HFF-Myc (cell line): Measurements from ENCODE around the gene PAH.
"Not testable (repeated sequence)": the region's sequence is repeated elsewhere in the genome, so short reads cannot be mapped to it uniquely, and the experiment has no call there.

ENCODE experiments used
- DNase-seq: peaks from one replicate; pipeline ENCODE4 v3.0.0-alpha.2; 2011; ENCODE audit warnings: low read depth; ENCODE audit errors: extremely low read depth
- H3K4me3 ChIP-seq: replicated peaks from 2 replicates; pipeline ENCODE4 v1.5.1; 2011; ENCODE audit warnings: low read depth, mild to moderate bottlenecking, control low read depth, low read length
- CTCF ChIP-seq: IDR thresholded peaks from 2 replicates; pipeline ENCODE4 v1.5.1; 2012; ENCODE audit warnings: mild to moderate bottlenecking, low read depth, low read length, control low read depth; ENCODE audit errors: missing control alignments

The PAH gene

GRCh38 chr12:102849722-102850447, 67.2 kb downstream of the PAH start:
- no peak for DNase-seq
- TF ChIP-seq CTCF: no peak

GRCh38 chr12:102848832-102849231, 68.2 kb downstream of the PAH start:
- H3K4me3 ChIP-seq: no peak overlapping the region
- no peak for TF ChIP-seq CTCF
- DNase-seq: no peak

More at GRCh38 chr12:102849722-102850447, 67.2 kb downstream of the PAH start:
- H3K4me3 ChIP-seq: no peak overlapping the region

- DNase-seq: no peak
- TF ChIP-seq CTCF: no peak
Observed at GRCh38 chr12:102847131-102847530, 69.9 kb downstream of the PAH start.

GRCh38 chr12:102833687-102834441, 83.2 kb downstream of the PAH start:
- no peak for TF ChIP-seq CTCF
- no peak overlapping the region for H3K4me3 ChIP-seq
- no peak for DNase-seq

More at GRCh38 chr12:102847131-102847530, 69.9 kb downstream of the PAH start:
- no peak overlapping the region for H3K4me3 ChIP-seq

GRCh38 chr12:102832826-102833225, 84.2 kb downstream of the PAH start:
- H3K4me3 ChIP-seq, DNase-seq: not testable (repeated sequence)

- DNase-seq: no peak
- no peak for TF ChIP-seq CTCF
- no peak overlapping the region for H3K4me3 ChIP-seq
Observed at GRCh38 chr12:102824218-102824835, 92.7 kb downstream of the PAH start.

GRCh38 chr12:102821149-102821548, 95.9 kb downstream of the PAH start:
- TF ChIP-seq CTCF: no peak
- no peak for DNase-seq
- no peak overlapping the region for H3K4me3 ChIP-seq
